GM21526 (cell line): ENCODE data around the gene ISOC2.
A peak's percentile ranks its signal among the peaks of the same experiment; 100 is the strongest.
"Not testable (repeated sequence)": the region's sequence is repeated elsewhere in the genome, so short reads cannot be mapped to it uniquely, and the experiment has no call there.

Experiments
- ATAC-seq: cut with Tn5 transposase; IDR thresholded peaks from one replicate; pipeline ENCODE4 v1.9.1; 2021; ENCODE audit warnings: moderate library complexity; ENCODE audit not compliant: unreplicated experiment, low FRiP score

The ISOC2 gene

DNA sequence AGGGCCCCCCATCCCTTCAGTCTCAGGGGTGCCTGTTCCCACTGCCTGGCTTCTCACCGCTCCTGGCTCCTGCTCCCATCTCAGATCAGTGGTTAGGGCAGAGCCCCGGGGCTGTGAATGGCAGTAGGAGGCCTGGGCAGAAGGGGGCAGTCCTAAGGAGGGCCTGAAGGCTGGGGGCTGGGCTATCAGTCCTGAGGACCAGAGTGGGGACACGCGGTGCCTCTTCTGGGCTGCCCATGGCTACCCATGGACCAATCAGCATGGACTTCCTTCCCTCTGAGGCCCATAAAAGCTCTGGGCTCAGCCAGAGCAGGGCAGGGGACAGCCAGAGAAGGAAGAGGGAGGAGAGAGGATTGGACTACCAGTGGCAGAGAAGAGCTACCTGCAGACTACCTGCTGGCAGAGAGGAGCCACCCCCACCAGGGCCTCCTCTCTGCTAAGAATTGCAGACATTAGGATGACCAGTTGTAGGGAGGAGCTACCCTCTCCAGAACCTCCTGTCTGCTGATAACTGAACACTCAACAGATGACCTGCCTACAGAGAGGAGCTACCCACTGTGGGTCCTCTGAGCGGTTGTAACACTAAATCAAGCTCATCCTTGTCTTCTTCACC is 41.7 kb downstream of the ISOC2 start:
- ATAC-seq, result no peak

DNA sequence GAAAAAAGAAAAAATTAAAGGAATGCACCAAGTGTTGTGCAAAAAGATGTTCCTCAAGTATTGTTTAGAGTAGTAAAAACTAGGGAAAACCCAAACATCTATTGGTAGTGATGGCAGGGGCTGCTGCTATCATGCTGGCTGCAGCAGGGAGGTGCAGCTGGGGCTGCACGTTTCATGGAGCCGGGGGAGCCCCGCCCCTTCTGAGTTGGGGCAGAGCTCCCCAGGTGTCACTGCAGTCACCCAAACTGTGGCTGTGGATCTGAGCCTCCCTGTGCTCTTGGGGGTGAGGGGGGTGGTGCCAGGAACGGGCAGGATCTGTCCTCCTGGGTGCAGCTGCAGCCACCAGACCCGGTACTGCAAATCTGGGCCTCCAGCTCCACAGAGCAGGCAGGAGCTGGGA is 42.3 kb downstream of the ISOC2 start:
- ATAC-seq, result no peak

DNA sequence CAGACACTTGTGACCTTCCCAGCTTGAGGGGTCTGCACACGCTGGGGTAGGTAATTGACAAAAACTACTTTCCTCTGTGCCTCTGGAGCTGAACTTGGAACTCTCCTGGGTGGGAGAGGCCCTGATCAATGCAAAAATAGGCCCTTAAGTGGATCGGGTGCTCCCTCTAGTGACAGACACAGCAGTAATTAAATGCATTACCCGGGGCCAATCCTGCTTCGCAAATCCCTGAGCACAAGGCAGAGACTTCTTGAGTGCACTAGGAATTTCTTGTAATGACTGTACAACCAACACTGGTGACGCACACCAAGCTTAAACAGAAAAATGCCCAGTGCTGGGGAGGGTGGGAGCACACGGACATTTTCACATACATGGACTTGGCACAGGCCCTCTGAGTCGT is 43.3 kb downstream of the ISOC2 start:
- no peak for ATAC-seq

DNA sequence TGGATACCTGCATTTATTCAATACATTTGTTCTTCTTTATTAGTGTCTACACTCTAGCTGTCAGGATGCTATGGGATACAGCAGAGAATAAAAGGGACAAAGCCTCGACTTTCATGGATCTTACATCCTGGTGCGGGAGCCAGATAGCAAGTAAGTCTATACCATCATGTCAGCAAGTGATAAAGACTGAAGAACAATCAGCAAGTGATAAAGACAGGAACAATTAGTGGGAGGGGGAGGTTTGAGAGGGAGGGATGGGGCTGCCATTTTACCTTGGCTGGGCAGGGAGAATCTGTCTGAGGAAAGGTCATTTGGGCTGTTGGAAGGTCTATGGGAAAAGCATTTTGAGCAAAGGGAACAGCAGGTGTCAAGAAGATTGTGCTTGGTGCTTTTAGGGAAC is 51.3 kb downstream of the ISOC2 start:
- ATAC-seq, result no peak

DNA sequence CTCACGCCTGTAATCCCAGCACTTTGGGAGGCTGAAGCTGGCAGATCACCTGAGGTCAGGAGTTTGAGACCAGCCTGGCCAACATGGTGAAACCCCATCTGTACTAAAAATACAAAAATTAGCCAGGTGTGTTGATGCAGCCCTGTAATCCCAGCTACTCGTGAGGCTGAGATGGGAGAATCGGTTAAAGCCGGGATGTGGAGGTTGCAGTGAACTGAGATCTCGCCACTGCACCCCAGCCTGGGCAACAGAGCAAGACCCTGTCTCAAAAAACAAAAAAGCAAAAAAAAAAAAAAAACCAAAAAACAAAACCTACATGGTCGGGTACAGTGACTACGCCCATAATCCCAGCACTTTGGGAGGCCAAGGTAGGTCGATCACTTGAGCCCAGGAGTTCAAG is 52.3 kb downstream of the ISOC2 start:
- ATAC-seq, result not testable (repeated sequence)

DNA sequence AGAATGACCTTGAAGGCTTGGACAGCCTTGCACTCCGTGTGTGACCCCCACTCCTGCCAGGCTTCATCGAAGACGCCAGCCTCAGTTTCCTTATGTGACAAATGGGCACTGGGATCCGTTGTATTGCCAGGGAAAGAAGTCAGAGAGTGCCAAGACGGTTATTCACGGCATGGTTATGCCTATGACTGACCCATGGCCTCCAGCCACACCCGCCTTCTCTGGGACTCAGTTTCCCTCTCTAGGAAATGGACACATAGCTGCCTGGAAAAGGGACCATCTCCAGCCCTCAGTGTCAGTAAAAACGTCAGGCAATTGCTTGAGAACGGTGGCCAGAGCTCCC is 52.9 kb downstream of the ISOC2 start:
- ATAC-seq, result no peak

DNA sequence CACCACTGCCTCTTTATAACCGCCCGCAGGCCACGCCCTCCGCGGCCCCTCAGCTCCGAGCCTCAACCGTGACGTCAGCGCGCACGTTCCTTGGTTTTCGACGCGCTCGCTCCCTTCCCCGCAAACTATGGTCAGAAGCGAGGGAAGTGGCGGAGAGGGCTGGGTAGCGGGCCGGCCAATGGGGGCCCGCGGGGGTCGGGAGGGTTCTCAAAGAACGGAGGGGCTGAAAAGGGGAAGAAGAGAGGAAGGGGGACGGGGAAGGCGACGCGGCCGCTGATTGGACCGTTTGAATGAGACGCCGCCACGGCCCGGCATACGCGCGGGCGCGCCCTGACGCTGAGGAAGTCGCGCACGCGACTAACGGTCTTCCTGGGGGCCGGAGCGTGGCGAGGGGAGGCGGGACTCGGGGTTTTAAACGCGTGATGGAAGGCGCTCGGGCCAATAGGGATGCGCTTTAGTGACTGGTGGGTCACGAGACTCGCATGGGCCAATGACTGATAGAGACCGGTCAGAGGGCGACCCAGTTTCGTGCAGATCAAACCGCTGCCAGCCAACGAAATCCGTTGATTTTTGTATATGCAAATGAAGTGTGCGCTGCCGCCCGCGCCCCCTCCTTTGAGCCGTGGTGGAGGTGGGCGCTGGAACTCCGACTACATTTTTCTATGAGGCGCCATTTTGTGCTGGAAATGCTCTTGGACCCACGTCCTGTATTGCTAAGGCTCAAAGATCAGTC is 53.5 kb downstream of the ISOC2 start:
- ATAC-seq, result peak; percentile 72

DNA sequence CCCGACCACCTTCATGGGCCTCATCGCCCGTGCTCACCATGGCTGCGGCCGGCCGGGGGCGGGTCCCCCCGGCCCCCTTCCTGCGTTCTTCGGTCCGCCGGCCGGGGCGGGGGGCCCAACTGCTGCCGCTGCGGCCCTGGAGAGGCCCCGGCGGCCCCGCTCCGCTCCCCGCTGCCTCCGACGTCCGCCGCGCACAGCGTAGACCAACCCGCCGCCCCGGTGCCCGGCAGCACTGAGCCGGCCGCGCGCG is 54.0 kb downstream of the ISOC2 start, which contains the start of gene UBE2S:
TSS of gene UBE2S (minus strand) at position 239 of the 250 bp plus-strand sequence. CDS start at position 40, 199 bp downstream.
- ATAC-seq, result not testable (repeated sequence)

DNA sequence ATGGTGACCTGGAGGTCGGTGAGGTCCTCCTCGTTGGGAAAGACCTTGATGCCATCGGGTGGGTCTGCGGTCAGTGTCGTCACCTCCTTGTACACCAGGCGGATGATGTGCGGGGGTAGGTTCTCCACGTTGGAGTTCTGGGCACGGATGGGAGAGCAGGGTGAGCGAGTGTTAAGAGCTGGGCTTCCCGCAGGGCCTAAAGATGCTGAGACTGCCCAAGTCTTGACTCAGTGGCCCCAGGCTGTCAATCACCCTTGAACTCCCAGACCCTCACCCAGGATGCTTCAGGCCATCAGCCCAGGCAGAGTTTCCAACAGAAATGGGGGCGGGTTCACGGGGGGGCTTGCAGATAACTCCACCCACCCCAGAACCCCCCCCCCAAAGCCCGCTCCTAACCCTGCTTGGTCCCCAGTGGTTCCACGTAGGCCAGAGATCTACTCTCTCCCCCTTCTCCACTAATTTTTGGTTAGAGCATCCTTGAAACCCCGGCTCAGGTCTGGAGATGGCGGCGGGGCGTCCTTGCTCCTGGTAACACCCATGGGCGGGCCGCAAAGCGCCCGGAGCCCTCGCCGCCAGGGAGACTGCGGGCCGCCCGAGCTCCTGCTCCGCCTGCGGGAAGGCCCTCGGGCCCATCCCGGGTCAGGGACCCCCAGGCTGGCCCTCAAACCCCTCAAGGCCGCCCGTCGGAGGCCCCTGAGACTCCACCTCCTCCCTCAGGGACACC is 54.5 kb downstream of the ISOC2 start:
- ATAC-seq, result no peak

DNA sequence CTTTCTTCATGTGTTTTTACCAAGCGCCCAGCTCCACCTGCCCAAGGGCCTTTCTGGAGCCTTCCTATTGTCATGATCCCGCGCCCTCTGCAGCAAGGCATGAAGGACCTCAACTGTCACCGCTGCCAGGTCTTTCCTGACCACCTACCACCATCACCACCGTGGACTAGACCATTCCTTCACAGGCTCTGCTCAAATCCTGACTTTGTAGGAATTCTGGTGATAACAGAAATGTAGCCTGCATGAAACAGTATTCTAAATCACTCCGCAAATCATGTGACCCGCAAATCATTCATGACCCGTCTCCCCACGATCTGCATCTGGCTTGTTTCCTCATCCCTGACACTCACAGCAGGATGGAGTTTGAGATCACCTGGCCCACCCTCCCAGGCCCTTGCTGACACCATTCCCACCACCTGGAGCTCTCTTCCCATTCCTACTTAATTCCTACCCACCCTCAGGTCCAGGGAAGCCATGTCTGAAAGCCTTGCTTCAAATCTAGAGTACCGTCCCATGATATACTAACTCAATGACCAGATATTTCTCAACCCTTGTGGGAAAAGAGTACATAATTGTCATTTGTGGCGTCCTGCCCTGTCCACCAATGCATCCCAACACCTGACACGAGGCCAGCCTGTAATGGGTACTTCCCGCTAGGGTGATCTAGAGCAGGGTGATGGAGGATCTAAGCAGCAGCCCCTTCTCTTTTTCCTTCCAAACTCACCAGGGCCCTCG is 55.2 kb downstream of the ISOC2 start:
- no peak for ATAC-seq

DNA sequence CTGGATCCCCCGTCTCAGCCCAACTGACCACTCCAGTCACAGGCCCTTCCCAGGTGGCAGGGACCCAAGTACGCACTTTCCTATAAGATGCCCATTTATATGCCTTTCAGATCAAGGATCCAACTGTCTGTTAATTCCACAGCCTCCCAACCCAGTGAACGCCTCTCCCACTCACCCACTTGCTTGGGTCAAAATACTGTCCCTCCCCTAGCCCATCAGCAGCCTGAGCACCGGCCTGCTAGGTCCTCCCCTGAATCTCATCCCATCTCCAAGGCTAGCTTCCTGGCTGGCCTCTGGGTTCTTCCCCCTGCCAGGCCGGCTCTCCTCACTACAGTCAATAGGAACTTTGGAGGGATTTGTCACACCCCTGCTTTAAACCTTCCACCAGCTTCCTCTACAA is 55.8 kb downstream of the ISOC2 start:
- ATAC-seq, result no peak
